HepG2 (cell line): ENCODE measurements around the gene SATB1. TPM values are rescaled to one million over a fixed set of nuclear protein-coding genes. Genes with fewer than 3 reads are reported as not detected.

Source experiments
- ATAC-seq: fragments of 200-7000 bp; cut with Tn5 transposase; 3 replicates; pipeline ENCODE4 v1.9.1; 2020; ENCODE audit warnings: mild to moderate bottlenecking, moderate library complexity
- BruUV-seq: library from RNA; stranded (reverse); fragments of 400-500 nt; replicated peaks from 2 replicates; lab custom pipeline; 2021; lab: Mats Ljungman, UMichigan
- CTCF ChIA-PET: fragments of 300-600 bp; formaldehyde crosslinking; extraction: SDS; loops from one replicate; lab custom pipeline; 2021; ENCODE audit warnings: low total read pairs, inconsistent platforms, low intra/inter-chr PET ratio; lab: Yijun Ruan, JAX
- POLR2A ChIA-PET: fragments of 350-600 bp; sonication (Branson Sonifier 250); formaldehyde crosslinking; loops from one replicate; lab custom pipeline; 2020; ENCODE audit warnings: antibody characterized with exemption, inconsistent platforms; lab: Yijun Ruan, JAX
- DNase-seq: peaks from one replicate; pipeline ENCODE4 v3.0.0-alpha.2; 2015; ENCODE audit warnings: low spot score
- FAIRE-seq: peaks from 3 replicates; lab custom pipeline; 2011; peaks lifted over from hg19 to GRCh38; lab: Jason Lieb, UNC
- H2AFZ ChIP-seq: one replicate; pipeline ENCODE4 v1.6.1; 2011; ENCODE audit warnings: low read length, inconsistent platforms
- H3K27ac ChIP-seq: fragments of 300-600 bp; 3 replicates; pipeline ENCODE4 v1.8.0; 2011; ENCODE audit warnings: mixed run types, mild to moderate bottlenecking, mixed read lengths, low read length, inconsistent platforms; ENCODE audit not compliant: insufficient read depth; ENCODE audit errors: extremely low read length
- H3K27me3 ChIP-seq, 2 experiments: fragments of 200-600 bp in 1 of 2; 2 replicates in 1 of 2; 3 replicates in 1 of 2; pipeline versions ENCODE4 v1.6.0 to v1.8.0; 2011; ENCODE audit warnings: low read length in 2 of 2, mild to moderate bottlenecking in 2 of 2, moderate library complexity in 2 of 2, inconsistent platforms in 1 of 2; ENCODE audit not compliant: insufficient read depth in 2 of 2, control insufficient read depth in 1 of 2
- H3K36me3 ChIP-seq, 2 experiments: fragments of 200-600 bp in 1 of 2; replicated peaks in 1 of 2; 2 replicates in 1 of 2; 3 replicates in 1 of 2; pipeline versions ENCODE4 v1.5.1 to v1.8.0; 2011; ENCODE audit warnings: low read length in 2 of 2, inconsistent platforms in 1 of 2; ENCODE audit not compliant: insufficient read depth in 2 of 2, control insufficient read depth in 1 of 2
- H3K4me1 ChIP-seq: 2 replicates; pipeline ENCODE4 v1.5.1; 2012; ENCODE audit warnings: low read length, inconsistent platforms; ENCODE audit not compliant: insufficient read depth
- H3K4me2 ChIP-seq: 2 replicates; pipeline ENCODE4 v1.6.0; 2011; ENCODE audit warnings: low read depth, low read length, inconsistent platforms
- H3K4me3 ChIP-seq, 3 experiments: fragments of 200-600 bp in 1 of 3; sonication (generic), shearing (Covaris generic) in 1 of 3; replicated peaks in 1 of 3; 2 replicates each; pipeline ENCODE4 v1.5.1; 2011 to 2016; ENCODE audit warnings: low read length in 3 of 3, inconsistent platforms in 2 of 3, low read depth in 2 of 3, mild to moderate bottlenecking in 2 of 3, control low read depth in 1 of 3, mixed read lengths in 1 of 3; ENCODE audit not compliant: insufficient read depth in 1 of 3
- H3K79me2 ChIP-seq: one replicate; pipeline ENCODE4 v1.6.1; 2011; ENCODE audit warnings: low read length, inconsistent platforms; ENCODE audit not compliant: insufficient read depth
- H3K9ac ChIP-seq: 2 replicates; pipeline ENCODE4 v1.6.0; 2011; ENCODE audit warnings: mild to moderate bottlenecking, low read depth, low read length, inconsistent platforms; ENCODE audit not compliant: insufficient read depth
- H3K9me3 ChIP-seq: 2 replicates; pipeline ENCODE4 v1.5.1; 2012; ENCODE audit warnings: mild to moderate bottlenecking, low read length
- H4K20me1 ChIP-seq: 2 replicates; pipeline ENCODE4 v1.6.0; 2011; ENCODE audit warnings: inconsistent platforms, mild to moderate bottlenecking, low read length, moderate library complexity; ENCODE audit not compliant: insufficient read depth
- DNMT1 ChIP-seq: sonication (generic); formaldehyde crosslinking; IDR thresholded peaks from 2 replicates; pipeline ENCODE4 v1.5.1; 2020; ENCODE audit warnings: mild to moderate bottlenecking, missing genetic modification reagents
- FOSL2 ChIP-seq: sonication (generic); formaldehyde crosslinking; IDR thresholded peaks from 2 replicates; pipeline ENCODE4 v1.4.0; 2020; ENCODE audit warnings: missing genetic modification reagents
- IRF2 ChIP-seq: IDR thresholded peaks from 2 replicates; pipeline ENCODE4 v1.6.1; 2018; ENCODE audit warnings: missing genetic modification reagents, missing compliant biosample characterization
- JARID2 ChIP-seq: sonication (generic); formaldehyde crosslinking; IDR thresholded peaks from 2 replicates; pipeline ENCODE4 v1.8.1; 2023; ENCODE audit warnings: missing genetic modification reagents, inconsistent platforms; ENCODE audit not compliant: insufficient replicate concordance
- KLF12 ChIP-seq: sonication (generic); formaldehyde crosslinking; IDR thresholded peaks from 2 replicates; pipeline ENCODE4 v1.4.0; 2020; ENCODE audit warnings: missing genetic modification reagents, borderline replicate concordance
- NBN ChIP-seq: fragments of 450-650 bp; conservative IDR thresholded peaks from 2 replicates; pipeline ENCODE4 v1.6.1; 2017
- NFKBIZ ChIP-seq: IDR thresholded peaks from 2 replicates; pipeline ENCODE4 v1.6.1; 2018; ENCODE audit warnings: missing genetic modification reagents, missing compliant biosample characterization
- PPARG ChIP-seq: conservative IDR thresholded peaks from 2 replicates; pipeline ENCODE4 v1.6.1; 2016; ENCODE audit warnings: missing biosample characterization, missing genetic modification reagents
- REL ChIP-seq: sonication (generic); formaldehyde crosslinking; conservative IDR thresholded peaks from 2 replicates; pipeline ENCODE4 v1.8.0; 2022; ENCODE audit warnings: mild to moderate bottlenecking, missing genetic modification reagents, moderate library complexity
- RFXAP ChIP-seq: sonication (generic); formaldehyde crosslinking; IDR thresholded peaks from 2 replicates; pipeline ENCODE4 v1.4.0; 2020; ENCODE audit warnings: missing genetic modification reagents, borderline replicate concordance
- SP5 ChIP-seq: IDR thresholded peaks from 2 replicates; pipeline ENCODE4 v1.6.1; 2016; ENCODE audit warnings: low read depth, borderline replicate concordance
- SRSF4 ChIP-seq: fragments of 200-400 bp; formaldehyde crosslinking; IDR thresholded peaks from one replicate; pipeline ENCODE4 v1.6.1; 2018; ENCODE audit warnings: mild to moderate bottlenecking, low read depth, low read length, moderate library complexity; ENCODE audit not compliant: poor library complexity, severe bottlenecking
- ZBTB20 ChIP-seq: sonication (generic); formaldehyde crosslinking; IDR thresholded peaks from 2 replicates; pipeline ENCODE4 v1.8.1; 2023; ENCODE audit warnings: missing genetic modification reagents, low read depth, mild to moderate bottlenecking, borderline replicate concordance
- ZBTB49 ChIP-seq: sonication (generic); formaldehyde crosslinking; IDR thresholded peaks from 2 replicates; pipeline ENCODE4 v1.4.0; 2020; ENCODE audit warnings: missing genetic modification reagents, borderline replicate concordance
- ZC3H4 ChIP-seq: sonication (generic); formaldehyde crosslinking; IDR thresholded peaks from 2 replicates; pipeline ENCODE4 v1.4.0; 2020; ENCODE audit warnings: missing genetic modification reagents, borderline replicate concordance
- ZNF503 ChIP-seq: sonication (generic); formaldehyde crosslinking; IDR thresholded peaks from 2 replicates; pipeline ENCODE4 v1.4.0; 2020; ENCODE audit warnings: missing genetic modification reagents
- ZSCAN21 ChIP-seq: sonication (generic); formaldehyde crosslinking; IDR thresholded peaks from 2 replicates; pipeline ENCODE4 v1.8.0; 2022; ENCODE audit warnings: mild to moderate bottlenecking, missing genetic modification reagents, moderate library complexity, borderline replicate concordance
- WGBS: methylation state at CpG from one replicate; pipeline ENCODE4 v1.1.6; 2017; ENCODE audit warnings: low lambda C conversion rate; 5-methylcytosine and 5-hydroxymethylcytosine counted together
- in situ Hi-C: cut with HindIII; loops from 2 replicates; pipeline ENCODE4 v1.10.0; 2017; ENCODE audit warnings: low pct_unique_long_range_greater_than_20kb; ENCODE audit not compliant: extremely low pct_ligation_motif_present
- intact Hi-C: fragments of 100-400 bp; cut with micrococcal nuclease; formaldehyde crosslinking; loops from one replicate; pipeline ENCODE4 v1.10.0; 2022; ENCODE audit not compliant: unreplicated experiment
- polyA plus RNA-seq, 8 experiments: library from polyadenylated mRNA; depleted of rRNA in 3 of 8; stranded (reverse) in 7 of 8; unstranded in 1 of 8; fragments of >200 nt; fragmentation: Illumina TruSeq in 4 of 8; extraction: Trizol in 4 of 8; gene quantifications; 2 replicates each; pipeline versions ENCODE4 v1.2.1 to v1.2.3, GENCODE V29; 2011 to 2016; ENCODE audit warnings: low read depth in 4 of 8, missing spikeins in 1 of 8, mixed read lengths in 1 of 8; ENCODE audit not compliant: insufficient read depth in 1 of 8
- total RNA-seq, 5 experiments: library from RNA; depleted of rRNA; stranded (reverse); fragments of >200 nt; fragmentation: Illumina TruSeq; extraction: Trizol; gene quantifications; 2 replicates each; pipeline ENCODE4 v1.2.3, GENCODE V29; 2016; ENCODE audit warnings: low read depth in 1 of 5
- TF ChIP-seq, protein P1 (sequence below): sonication (generic); formaldehyde crosslinking; IDR thresholded peaks from 2 replicates; pipeline ENCODE4 v1.4.0; 2020; ENCODE audit warnings: low read depth, missing genetic modification reagents

Gene SATB1
- total and polyA plus RNA-seq, 2 of the 13 experiments (the other 11 are each of a cell fraction or from before 2014, with no cell fraction given) = 0.03 TPM; not detected in 1

DNA sequence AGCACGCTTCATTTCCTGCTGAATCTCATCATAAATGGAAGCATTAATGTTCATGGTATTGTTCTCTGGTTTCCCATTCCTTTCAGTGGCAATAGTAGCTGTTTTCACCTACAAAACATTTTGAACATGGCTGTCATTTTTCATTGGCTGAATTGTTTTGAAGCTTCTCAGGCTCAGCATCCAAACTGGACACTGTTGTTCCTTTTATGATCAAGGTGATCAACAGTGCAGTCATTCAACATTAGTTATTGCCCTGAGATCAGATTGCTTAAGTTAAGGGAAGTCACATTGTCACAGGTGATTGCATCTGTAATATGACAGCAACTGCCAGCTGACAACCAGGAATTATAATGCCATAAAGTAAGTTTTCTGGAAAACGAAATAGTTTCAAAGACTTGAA is 46.9 kb downstream of the SATB1 start:
- Histone ChIP-seq H3K4me1 (no peaks in the 10 kb centered on the region), H3K36me3 (no peaks in the 10 kb centered on the region), H3K4me3 (no peak overlapping the region), H3K79me2 (no peaks in the 10 kb centered on the region), H3K4me2 (no peak overlapping the region), H3K9ac (no peak overlapping the region), H3K9me3 (no peaks in the 10 kb centered on the region), H2AFZ (no peak overlapping the region), H4K20me1 (no peaks in the 10 kb centered on the region), H3K27ac (no peak overlapping the region), H3K27me3 (no peaks in the 10 kb centered on the region; a peak in 1 of 5 replicates)
- ATAC-seq = no peak
- no TSS peak for BruUV-seq
- WGBS = 0% methylated on average over 2 of the region's 2 CpGs
- no peak for DNase-seq
- FAIRE-seq = no peak
- no peak for TF ChIP-seq ZBTB20 (CRISPR knock-in tag)
- TF ChIP-seq PPARG (CRISPR knock-in tag) = no peak
- TF ChIP-seq NFKBIZ (CRISPR knock-in tag) = no peak
- no peak for TF ChIP-seq IRF2 (CRISPR knock-in tag)
- no peak for TF ChIP-seq ZSCAN21 (CRISPR knock-in tag)
- TF ChIP-seq SP5 = no peak
- TF ChIP-seq RFXAP (CRISPR knock-in tag) = no peak
- TF ChIP-seq ZC3H4 = no peak
- no peak for TF ChIP-seq ZNF503 (CRISPR knock-in tag)
- TF ChIP-seq SRSF4 = no peak
- TF ChIP-seq, protein P1, sequence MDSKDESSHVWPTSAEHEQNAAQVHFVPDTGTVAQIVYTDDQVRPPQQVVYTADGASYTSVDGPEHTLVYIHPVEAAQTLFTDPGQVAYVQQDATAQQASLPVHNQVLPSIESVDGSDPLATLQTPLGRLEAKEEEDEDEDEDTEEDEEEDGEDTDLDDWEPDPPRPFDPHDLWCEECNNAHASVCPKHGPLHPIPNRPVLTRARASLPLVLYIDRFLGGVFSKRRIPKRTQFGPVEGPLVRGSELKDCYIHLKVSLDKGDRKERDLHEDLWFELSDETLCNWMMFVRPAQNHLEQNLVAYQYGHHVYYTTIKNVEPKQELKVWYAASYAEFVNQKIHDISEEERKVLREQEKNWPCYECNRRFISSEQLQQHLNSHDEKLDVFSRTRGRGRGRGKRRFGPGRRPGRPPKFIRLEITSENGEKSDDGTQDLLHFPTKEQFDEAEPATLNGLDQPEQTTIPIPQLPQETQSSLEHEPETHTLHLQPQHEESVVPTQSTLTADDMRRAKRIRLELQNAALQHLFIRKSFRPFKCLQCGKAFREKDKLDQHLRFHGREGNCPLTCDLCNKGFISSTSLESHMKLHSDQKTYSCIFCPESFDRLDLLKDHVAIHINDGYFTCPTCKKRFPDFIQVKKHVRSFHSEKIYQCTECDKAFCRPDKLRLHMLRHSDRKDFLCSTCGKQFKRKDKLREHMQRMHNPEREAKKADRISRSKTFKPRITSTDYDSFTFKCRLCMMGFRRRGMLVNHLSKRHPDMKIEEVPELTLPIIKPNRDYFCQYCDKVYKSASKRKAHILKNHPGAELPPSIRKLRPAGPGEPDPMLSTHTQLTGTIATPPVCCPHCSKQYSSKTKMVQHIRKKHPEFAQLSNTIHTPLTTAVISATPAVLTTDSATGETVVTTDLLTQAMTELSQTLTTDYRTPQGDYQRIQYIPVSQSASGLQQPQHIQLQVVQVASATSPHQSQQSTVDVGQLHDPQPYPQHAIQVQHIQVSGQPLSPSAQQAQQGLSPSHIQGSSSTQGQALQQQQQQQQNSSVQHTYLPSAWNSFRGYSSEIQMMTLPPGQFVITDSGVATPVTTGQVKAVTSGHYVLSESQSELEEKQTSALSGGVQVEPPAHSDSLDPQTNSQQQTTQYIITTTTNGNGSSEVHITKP = no peak
- TF ChIP-seq DNMT1 (CRISPR knock-in tag) = no peak
- no peak for TF ChIP-seq REL (CRISPR knock-in tag)
- TF ChIP-seq KLF12 (CRISPR knock-in tag) = no peak
- no peak for TF ChIP-seq ZBTB49
- no peak for TF ChIP-seq NBN
- no peak for TF ChIP-seq JARID2
- TF ChIP-seq FOSL2 (CRISPR knock-in tag) = no peak
- CTCF ChIA-PET = no interaction called here
- POLR2A ChIA-PET = no interaction called here
- intact Hi-C loops = no loop called here
- in situ Hi-C loops = loop anchor here (25.0 kb wide), 1 partner anchor 1116 kb away; no protein-coding TSS in a partner anchor
